GM19455 (cell line): Measurements from ENCODE around the gene MARCHF7.
"Not testable (repeated sequence)": the region's sequence is repeated elsewhere in the genome, so short reads cannot be mapped to it uniquely, and the experiment has no call there.

Source experiments
- ATAC-seq: cut with Tn5 transposase; IDR thresholded peaks from one replicate; pipeline ENCODE4 v1.9.1; 2021; ENCODE audit not compliant: unreplicated experiment

MARCHF7 gene, protein sequence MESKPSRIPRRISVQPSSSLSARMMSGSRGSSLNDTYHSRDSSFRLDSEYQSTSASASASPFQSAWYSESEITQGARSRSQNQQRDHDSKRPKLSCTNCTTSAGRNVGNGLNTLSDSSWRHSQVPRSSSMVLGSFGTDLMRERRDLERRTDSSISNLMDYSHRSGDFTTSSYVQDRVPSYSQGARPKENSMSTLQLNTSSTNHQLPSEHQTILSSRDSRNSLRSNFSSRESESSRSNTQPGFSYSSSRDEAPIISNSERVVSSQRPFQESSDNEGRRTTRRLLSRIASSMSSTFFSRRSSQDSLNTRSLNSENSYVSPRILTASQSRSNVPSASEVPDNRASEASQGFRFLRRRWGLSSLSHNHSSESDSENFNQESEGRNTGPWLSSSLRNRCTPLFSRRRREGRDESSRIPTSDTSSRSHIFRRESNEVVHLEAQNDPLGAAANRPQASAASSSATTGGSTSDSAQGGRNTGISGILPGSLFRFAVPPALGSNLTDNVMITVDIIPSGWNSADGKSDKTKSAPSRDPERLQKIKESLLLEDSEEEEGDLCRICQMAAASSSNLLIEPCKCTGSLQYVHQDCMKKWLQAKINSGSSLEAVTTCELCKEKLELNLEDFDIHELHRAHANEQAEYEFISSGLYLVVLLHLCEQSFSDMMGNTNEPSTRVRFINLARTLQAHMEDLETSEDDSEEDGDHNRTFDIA

DNA sequence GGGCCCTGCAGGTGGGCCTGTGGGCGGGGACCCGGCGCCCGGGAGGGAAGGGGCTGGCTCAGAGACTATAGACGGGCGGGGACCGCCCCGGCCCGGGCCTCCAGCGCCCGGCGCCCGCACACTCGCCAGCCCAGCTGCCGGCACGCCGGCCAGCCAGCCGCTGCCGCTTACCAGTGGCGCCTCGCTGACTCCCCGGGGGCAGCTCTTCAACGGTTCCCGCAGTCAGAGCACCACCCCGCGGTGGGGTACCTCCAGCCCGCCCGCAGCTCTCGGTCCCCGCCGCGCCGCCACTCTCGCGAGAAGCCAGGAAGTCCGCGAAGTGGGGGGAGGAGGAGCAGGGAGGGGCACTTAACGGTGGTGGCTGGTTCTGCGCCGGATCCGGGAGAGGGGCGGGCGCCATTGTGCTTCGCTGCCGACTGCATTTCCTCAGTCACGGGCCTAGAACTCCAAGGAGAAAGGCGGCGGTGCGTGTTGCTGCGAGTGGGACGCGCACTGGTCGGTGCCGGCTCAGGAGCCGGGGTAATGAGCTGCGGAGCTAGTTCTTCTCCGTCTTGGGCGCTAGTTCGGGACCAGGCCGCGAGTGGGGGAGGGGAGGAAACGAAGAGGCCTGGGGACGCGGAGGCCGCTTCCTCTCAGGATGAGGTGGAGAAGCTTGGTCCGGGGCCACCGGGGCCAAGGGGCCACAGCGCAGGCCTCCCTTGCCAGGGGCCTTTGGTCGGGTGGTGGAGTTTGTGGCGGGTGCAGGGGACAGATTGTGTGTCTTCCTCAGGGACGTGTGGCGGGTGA lies at the start of gene MARCHF7:
Gene MARCHF7, plus strand, starts transcription at position 364 of the 786 bp plus-strand sequence. CDS start 16,517 bp downstream, outside the sequence.
- ATAC-seq = peak; percentile 90

DNA sequence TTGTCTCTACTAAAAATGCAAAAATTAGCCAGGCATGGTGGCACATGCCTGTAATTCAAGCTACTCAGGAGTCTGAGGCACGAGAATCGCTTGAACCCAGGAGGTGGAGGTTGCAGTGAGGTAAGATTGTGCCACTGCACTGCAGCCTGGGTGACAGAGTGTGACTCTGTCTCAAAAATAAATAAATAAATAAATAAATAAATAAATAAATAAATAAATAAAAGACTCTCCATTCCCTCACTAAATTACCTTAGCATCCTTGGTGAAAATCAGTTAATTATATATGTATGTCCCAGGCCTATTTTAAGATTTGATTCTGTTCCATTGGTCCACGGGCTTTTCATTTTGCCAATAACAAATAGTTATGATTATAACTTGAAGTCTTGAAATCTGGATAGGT lies 44.9 kb upstream of the MARCHF7 start:
- not testable (repeated sequence) for ATAC-seq

DNA sequence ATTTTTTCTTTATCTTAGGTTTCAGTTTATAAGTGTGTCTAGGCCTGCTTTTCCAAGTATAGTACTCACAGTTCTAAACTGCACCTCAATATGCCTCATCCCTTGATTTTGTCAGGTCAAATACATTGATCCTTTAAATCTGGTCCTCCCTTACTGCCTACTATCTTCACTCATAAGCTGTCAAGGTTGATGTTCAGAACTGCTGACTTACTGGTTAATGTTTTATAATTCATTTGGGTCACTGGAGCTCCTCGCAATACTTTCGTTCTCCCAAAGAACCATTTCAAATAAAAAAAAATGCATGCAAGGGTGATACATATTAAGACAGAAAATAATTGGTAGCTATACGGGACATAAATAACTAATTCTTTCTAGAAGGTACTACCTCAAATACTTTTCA lies 41.3 kb upstream of the MARCHF7 start:
- ATAC-seq = no peak

DNA sequence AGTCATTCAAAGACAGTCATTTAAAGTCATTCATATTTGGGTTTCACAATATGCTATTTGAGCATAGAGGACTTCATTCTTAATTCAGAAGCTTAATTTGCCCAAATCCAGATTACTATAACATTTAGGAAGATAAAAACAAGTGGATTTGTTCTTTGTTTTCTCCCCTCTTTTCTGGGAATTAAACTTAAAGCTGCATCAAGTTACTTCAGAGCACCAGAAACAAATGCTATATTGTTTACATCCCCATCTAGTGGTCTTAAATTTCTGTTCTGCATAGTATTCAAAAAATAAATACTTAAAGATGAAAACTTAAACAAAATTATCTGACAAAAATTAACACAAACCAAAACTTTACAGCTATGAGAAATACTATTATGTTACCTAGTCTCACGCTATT lies 34.7 kb upstream of the MARCHF7 start:
- ATAC-seq = no peak

DNA sequence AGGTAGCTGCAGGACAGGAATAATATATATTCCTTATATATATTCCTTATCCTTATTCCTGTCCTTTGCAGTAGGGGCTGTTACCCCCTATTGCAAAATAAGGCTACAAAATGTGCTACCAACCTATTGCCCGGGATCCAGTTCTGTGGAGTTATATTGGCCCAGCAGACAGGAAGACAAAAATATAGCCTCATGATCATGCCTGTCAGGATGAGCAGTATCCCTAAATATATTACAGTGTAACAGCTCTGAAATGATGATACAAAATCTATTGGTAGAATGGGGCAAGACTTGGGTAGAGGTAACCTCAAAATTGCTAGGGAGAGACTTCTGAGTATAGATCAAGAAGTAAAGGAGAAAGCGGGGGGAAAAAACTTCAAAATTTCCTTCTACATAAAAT lies 31.6 kb upstream of the MARCHF7 start:
- ATAC-seq = no peak

DNA sequence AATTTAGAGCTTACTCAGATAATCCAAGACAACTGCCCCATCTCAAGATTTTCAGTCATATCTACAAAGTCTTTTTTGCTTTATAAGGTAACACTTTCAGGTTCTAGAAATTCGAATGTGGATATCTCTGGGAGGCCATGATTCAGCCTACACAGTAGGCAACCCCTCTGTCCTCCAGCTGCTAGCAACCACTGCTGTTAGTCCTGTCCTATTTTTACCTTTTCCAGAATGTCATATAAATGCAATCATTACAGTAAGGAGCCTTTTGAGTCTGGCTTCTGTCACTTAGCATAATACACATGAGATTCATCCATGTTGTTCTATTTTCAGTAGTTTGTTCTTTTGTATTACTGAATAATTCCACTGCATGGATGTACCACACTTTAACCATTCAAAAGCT lies 28.5 kb upstream of the MARCHF7 start:
- no peak for ATAC-seq

DNA sequence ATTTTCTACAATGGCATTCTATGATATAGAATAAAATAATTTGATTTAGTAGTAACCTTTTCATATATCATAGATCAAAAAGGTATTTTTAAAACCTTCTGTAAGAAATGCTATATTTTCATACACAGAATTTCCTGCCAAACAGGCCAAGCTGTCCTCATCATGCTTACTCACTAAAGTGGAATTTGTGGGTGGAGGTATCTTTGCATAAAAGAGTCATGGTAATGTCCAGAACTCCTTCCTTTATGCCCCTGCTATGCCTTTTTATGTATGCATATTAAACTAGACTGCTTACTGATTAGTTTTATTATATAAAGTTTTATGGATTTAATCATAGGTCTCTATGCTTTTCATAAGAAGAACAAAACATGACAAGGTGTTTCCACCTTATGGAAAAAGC lies 27.5 kb upstream of the MARCHF7 start:
- no peak for ATAC-seq

DNA sequence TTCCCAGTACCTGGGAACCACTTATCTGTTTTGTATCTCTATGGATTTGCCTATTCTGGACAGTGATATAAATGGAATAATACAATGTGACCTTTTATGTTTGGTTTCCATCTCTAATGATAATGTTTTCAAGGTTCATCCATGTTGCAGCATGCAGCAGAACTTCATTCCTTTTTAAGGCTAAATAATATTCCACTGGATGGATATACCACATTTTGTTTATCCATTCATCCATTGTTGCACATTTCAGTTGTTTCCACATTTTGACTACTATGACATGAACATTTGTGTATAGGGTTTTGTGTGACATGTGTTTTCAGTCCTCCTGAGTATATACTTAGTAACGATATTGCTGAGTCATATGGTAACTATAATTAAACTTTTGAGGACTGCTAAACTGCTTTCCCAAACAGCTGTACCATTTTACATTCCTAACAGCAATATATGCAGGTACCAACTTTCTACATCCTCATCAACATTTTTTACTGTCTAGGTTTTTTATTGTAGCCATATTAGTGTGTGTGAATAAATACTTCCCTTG lies 17.7 kb upstream of the MARCHF7 start:
- ATAC-seq = no peak

DNA sequence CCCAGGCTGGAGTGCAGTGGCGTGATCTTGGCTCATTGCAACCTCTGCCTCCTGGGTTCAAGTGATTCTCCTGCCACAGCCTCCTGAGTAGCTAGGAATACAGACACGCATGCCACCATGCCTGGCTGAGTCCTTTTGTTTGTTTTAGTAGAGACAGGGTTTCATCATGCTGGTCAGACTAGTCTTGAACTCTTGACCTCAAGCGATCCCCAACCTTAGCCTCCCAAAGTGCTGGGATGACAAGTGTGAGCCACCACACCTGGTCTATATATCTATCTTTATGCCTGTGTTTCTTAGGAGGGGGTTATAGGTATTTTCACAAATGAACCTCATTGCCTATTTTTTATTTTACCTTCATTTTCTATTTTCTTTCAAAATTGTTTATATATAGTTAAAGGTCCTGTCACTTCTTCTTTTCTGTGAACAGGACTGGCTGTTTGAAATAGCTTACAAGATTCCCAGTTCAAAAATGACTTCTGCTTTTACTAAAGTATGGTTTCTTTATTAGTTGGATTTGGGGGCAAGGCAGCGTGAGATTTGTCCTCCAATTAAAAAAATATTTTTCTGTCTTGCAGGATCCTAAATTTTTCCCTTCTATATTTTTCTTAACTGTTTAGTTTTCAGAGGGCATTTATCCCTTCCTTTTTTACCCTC lies 16.4 kb upstream of the MARCHF7 start:
- ATAC-seq = no peak

DNA sequence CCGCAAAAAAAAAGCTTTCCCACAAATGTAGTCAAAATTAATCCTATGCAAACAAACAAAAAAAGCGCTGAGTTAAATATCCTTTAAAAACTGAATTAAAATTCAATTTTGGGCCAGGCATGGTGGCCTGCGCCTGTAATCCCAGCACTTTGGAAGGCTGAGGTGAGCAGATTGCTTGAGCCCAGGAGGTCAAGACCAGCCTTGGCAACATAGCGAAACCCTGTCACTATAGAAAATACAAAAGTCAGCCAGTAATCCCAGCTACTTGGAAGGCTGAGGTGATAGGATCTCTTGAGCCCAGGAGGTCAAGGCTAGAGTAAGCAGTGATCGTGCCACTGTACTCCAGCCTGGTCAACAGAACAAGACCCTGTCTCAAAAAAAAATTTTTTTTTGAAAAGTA lies 8.8 kb upstream of the MARCHF7 start:
- no peak for ATAC-seq

DNA sequence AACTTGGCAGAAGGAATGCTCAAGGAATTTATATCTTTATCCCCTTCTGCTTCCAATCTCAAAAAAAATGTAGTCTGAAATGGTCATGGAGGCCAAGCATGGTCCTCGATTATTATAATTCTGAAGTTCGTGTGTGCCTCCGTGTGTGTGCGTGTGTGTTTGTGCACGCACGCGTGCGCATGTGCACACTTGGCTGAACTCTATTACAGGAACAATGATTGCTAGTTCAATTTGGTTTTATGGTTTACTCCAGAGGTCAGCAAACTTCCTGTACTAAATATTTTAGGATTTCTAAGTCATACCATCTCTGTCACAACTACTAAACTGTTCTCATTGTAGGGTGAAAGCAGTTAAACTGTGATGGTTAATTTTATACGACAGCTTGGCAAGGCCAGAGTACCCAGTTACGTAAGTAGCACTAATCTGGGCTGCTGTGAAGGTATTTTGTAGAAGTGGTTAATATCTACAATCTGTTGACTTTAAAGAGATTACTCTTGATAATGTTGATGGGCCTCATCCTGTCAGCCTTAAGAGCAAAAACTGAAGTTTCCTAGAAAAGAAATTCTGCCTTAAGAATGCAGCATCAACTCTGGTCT lies 5.8 kb upstream of the MARCHF7 start:
- ATAC-seq = no peak

DNA sequence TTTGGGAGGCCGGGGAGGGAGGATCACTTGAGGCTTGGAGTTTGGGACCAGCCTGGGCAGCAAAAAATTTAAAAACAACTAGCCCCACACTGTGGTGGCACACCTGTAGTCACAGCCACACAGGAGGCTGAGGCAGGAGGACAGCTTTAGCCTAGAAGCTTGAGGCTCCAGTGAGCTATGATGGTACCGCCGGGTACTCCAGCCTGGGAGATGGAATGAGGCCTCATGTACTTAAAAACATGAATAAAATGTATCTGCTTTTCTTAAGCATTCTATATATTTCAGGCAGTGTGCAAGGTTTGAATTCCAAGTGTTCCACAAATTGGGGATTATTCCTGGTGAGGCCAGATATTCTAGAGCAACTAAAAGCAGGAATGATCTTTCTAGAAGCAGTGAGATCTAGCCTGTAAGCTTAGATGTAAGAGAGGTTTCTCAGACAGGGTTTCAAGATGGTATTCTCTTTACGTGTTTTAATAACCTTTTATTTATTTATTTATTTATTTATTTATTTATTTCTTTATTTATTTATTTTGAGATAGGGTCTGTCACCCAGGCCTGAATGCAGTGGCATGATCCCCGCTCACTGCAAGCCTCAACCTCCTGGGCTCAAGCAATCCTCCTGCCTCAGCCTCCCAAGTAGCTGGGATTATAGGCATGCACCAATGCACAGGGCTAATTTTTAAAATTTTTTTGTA lies 4.1 kb upstream of the MARCHF7 start:
- ATAC-seq = no peak

DNA sequence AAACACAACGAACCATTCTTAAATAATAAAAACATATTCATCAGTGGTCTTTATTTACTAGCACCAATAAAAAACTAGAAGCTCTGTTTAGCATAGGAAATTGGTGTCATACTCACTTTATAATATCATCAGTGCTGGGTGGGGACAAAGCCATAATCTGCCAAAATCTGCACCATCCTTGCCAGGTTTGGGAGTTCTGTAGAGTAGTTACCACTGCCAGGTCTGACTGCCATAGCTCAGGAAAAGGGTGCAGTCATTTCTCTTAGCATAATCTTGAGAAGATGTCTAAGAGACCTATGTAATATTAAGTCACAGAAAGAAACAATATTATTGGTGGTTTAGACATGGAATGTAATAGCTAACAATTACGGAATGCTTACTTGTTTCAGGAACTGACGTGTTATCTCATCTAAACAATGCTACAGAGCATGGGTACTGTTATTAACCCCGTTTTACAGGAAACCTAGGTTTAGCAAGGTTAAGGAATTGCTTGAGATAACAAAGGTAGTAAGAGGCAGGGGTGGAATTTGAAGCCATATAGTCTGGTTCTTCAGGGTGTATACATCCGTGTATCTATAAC lies 1.6 kb upstream of the MARCHF7 start:
- ATAC-seq = no peak

DNA sequence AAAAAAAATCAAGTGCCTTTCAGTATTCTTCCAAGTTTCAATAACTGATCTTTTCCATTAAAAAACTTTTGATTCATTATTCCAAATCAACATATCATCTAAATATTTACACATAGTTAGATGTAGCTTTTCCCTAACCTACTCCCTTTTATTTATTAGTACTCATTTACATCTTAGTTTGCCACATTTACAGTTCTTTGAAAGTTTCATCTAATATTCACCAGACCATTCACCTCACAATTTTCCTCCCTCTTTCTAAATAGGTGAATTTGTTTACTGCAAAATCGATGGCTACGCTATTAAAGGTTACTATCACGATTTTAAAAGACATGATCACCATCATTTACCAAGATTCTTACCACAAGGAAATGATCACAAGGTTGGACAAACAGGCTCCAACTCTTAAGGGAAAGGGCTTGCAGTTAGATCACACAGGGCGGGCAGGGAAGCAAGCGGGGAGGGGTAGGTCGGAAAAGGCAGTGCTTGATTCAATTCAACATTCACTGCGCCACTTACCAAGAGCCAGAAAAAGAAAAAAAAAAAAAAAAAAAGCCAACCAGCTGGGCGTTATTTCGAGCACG lies 654 bp upstream of the MARCHF7 start:
- ATAC-seq = no peak

DNA sequence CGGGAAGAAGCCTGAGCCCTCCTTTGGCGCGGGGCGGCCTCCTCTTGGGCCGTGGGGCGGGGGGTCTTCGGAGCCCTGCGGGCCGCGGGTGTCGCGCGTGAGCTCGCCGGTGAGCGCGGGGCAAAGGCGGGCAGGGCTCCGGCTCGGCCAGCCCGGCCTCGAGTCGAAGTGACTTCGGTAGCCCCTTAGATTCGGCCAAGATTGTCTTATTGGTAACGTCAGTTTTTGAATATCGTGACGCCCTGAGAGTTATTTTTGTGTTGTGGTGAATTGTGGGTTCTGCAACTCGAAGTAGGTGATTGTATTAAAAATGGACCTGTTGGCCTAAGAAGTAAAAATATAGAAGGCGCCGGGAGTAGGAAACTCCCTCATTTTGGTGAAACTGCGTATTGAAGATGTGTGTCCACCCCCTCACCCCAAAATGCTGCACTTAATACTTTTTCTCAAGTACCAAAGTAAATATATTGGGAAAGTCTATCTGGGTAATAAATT lies 669 bp downstream of the MARCHF7 start:
- ATAC-seq = peak; percentile 16

DNA sequence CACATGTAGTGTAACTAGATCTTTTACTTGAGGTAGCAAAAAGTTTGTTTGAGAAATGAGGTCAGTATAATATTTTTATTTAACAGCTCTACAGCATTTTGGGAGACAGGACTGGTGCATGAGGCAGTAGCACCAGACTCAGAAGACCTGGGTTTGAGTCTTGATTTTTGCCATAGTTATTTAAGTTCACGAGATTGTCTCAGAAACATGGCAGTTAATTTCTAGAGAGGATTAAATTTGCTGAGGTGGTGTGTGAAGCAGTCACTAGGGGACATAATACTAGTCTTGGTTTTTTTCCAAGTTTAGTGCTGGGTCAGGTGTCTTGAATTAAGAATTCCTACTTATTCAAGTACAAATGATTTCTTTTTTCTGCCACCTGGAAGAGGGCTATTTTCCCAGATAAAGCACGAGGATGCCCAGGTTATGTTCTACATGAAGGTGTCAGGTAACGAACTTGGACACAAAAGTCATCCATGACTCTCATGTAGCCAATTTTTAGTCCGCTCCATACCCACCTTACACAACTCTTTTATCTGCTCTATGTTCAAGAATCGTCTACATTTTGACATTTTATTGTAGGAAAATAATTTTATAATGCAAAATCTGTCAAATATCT lies 1.4 kb downstream of the MARCHF7 start:
- ATAC-seq = no peak

DNA sequence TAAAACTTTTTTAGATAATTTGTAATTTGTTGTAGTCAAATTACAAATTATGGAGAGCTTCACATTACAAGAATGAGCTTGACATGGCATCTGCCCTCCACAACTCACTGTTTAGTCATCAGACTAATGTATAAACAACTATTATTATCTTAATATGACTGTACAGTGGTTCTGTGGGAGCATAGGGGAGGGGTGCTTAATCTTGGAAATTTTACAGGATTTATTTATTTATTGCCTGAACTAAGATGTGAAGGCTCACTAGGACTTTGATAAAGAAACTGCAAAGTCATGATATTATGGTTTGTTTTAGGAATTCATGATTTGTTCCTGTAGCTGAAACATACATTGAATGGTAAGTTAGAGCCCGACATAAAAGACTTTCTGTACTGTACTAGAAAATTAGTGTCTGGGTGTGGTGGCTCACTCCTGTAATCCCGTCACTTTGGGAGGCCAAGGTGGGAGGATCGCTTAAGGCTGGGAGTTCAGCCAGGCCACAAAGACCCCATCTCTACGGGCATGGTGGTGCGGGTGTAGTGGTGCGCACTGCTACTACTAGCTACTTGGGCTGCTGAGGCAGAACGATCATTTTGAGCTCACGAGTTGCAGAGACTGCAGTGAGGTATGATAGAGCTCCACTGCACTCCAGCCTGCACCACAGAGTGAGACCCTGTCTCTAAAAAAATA lies 2.1 kb downstream of the MARCHF7 start:
- ATAC-seq = no peak

DNA sequence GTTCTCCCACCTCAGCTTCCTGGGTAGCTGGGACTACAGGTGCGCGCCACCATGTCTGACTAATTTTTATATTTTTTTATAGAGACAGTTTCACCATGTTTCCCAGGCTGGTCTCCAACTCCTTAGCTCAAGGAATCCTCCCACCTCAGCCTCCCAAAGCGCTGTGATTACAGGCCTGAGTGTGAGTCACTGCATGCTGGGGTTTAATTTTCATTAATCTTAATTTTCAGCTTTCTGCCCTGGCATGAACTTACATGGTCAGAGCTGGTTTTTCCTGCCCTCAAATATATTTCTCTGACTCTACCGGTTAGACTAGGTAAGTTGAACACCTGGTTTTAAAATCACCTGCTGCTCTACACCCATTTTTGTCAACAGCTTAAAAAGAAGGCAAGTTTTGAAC lies 3.1 kb downstream of the MARCHF7 start:
- ATAC-seq = no peak
